ENCODE results near the gene EDN3.

EDN3 gene

GRCh38 chr20:59365611-59366285 lies 65.3 kb downstream of the EDN3 start:
- Mint-ChIP-seq H3K27ac (no peak overlapping the region), H3K9me3 (no peaks in the 10 kb centered on the region), H3K36me3 (ENCODE audit: low read depth) (no peaks in the 10 kb centered on the region), H3K27me3 (ENCODE audit: low read depth, poor library complexity) (peaks cover 12% of the 10 kb centered on the region), H3K4me1 (peaks cover 48% of the 10 kb centered on the region), H3K4me3 (no peak overlapping the region)
- no peak for TF ChIP-seq CTCF (IDR thresholded peaks at IDR 0.05)
- no peak for DNase-seq

- no peaks in the 10 kb centered on the region for H3K36me3 Mint-ChIP-seq (ENCODE audit: low read depth)
- no peak overlapping the region for H3K4me3 Mint-ChIP-seq
- peaks cover 33% of the 10 kb centered on the region for H3K27me3 Mint-ChIP-seq (ENCODE audit: low read depth, poor library complexity)
- peaks cover 6% of the 10 kb centered on the region for H3K4me1 Mint-ChIP-seq
- TF ChIP-seq CTCF (IDR thresholded peaks at IDR 0.05): no peak
- H3K27ac Mint-ChIP-seq: no peak overlapping the region
- DNase-seq: no peak
- H3K9me3 Mint-ChIP-seq: no peaks in the 10 kb centered on the region
Measured at GRCh38 chr20:59371431-59371830, 71.0 kb downstream of the EDN3 start.

GRCh38 chr20:59374261-59374660 lies 73.8 kb downstream of the EDN3 start:
- TF ChIP-seq CTCF (IDR thresholded peaks at IDR 0.05): no peak
- H3K4me1 Mint-ChIP-seq: peaks cover 25% of the 10 kb centered on the region
- H3K9me3 Mint-ChIP-seq: no peaks in the 10 kb centered on the region
- no peak overlapping the region for H3K27ac Mint-ChIP-seq
- H3K27me3 Mint-ChIP-seq (ENCODE audit: low read depth, poor library complexity): peaks cover 33% of the 10 kb centered on the region
- no peak for DNase-seq
- no peaks in the 10 kb centered on the region for H3K36me3 Mint-ChIP-seq (ENCODE audit: low read depth)
- no peak overlapping the region for H3K4me3 Mint-ChIP-seq

- no peak for TF ChIP-seq CTCF (IDR thresholded peaks at IDR 0.05)
- H3K9me3 Mint-ChIP-seq: no peaks in the 10 kb centered on the region
- peaks cover 36% of the 10 kb centered on the region for H3K4me1 Mint-ChIP-seq
- H3K4me3 Mint-ChIP-seq: no peak overlapping the region
- H3K27me3 Mint-ChIP-seq (ENCODE audit: low read depth, poor library complexity): peaks cover 41% of the 10 kb centered on the region
- H3K27ac Mint-ChIP-seq: no peak overlapping the region
- no peaks in the 10 kb centered on the region for H3K36me3 Mint-ChIP-seq (ENCODE audit: low read depth)
- no peak for DNase-seq
Measured at GRCh38 chr20:59375541-59375940, 75.1 kb downstream of the EDN3 start.

Measured in nephron progenitor cell (in vitro differentiated cells).